ENCODE data around the gene MPRIP. TPM values are rescaled to one million over a fixed set of nuclear protein-coding genes. Genes with fewer than 3 reads are reported as not detected.

MPRIP gene
- total and polyA plus RNA-seq, 4 donors: 121 to 342 (median 175) TPM

DNA sequence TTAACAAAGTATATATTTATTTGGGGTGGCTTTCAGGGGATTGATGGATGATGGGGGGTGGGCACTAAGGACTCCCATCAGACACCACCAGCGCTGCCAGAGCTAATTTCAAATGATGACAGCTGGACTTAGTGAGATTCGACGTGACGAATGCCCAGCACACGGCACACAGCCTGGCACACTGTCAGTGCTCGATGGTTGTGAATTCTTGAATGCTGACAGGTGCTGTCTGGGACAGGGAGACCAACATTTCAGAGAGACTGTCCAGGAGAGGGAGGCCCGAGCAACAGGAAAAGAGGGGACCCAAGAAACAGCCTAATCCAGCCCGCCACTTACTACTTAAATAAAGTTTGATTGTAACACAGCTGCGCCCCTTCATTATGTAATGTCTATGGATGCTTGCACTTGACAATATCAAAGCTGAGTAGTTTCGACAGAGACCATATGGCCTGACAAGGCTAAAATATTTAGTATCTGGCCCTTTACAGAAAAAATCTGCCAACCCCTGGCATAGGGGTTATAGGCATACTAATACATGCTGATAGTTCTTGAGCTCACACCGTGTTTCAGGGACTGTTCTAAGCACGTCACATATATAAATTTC is 6.2 kb upstream of the MPRIP start:
- Histone ChIP-seq H3K4me1 (ENCODE audit: control insufficient read depth in 5 of 5, insufficient read depth in 5 of 5, low read length in 5 of 5) (peaks cover 0 to 52% (median 11%) of the 10 kb centered on the region in 5 donors), H3K27me3 (ENCODE audit: control insufficient read depth in 3 of 3, insufficient read depth in 3 of 3, low read length in 2 of 3) (no peaks in the 10 kb centered on the region), H3K36me3 (ENCODE audit: control insufficient read depth in 4 of 4, insufficient read depth in 4 of 4, low read length in 4 of 4) (no peaks in the 10 kb centered on the region), H3K27ac (ENCODE audit: low read depth in 1 of 2, low read length in 1 of 2) (peak overlapping the region in 1 of 2 donors; percentile 73), H3K9ac (ENCODE audit: insufficient read depth in 1 of 2, low read length in 2 of 2) (no peak overlapping the region), H3K4me3 (no peak overlapping the region), H3K9me3 (ENCODE audit: control insufficient read depth in 4 of 4, insufficient read depth in 3 of 4, low read length in 3 of 4) (no peaks in the 10 kb centered on the region)
- TF ChIP-seq, protein P1, sequence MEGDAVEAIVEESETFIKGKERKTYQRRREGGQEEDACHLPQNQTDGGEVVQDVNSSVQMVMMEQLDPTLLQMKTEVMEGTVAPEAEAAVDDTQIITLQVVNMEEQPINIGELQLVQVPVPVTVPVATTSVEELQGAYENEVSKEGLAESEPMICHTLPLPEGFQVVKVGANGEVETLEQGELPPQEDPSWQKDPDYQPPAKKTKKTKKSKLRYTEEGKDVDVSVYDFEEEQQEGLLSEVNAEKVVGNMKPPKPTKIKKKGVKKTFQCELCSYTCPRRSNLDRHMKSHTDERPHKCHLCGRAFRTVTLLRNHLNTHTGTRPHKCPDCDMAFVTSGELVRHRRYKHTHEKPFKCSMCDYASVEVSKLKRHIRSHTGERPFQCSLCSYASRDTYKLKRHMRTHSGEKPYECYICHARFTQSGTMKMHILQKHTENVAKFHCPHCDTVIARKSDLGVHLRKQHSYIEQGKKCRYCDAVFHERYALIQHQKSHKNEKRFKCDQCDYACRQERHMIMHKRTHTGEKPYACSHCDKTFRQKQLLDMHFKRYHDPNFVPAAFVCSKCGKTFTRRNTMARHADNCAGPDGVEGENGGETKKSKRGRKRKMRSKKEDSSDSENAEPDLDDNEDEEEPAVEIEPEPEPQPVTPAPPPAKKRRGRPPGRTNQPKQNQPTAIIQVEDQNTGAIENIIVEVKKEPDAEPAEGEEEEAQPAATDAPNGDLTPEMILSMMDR (IDR thresholded peaks at IDR 0.05; ENCODE audit: control extremely low read depth, extremely low read depth): no peak
- WGBS, 2 donors: 73 to 81% methylated on average over 12 of the region's 12 CpGs
- ATAC-seq (ENCODE audit: insufficient read depth, low FRiP score) (no peak), DNase-seq (peak; percentile 53 to 87 (median 85))

DNA sequence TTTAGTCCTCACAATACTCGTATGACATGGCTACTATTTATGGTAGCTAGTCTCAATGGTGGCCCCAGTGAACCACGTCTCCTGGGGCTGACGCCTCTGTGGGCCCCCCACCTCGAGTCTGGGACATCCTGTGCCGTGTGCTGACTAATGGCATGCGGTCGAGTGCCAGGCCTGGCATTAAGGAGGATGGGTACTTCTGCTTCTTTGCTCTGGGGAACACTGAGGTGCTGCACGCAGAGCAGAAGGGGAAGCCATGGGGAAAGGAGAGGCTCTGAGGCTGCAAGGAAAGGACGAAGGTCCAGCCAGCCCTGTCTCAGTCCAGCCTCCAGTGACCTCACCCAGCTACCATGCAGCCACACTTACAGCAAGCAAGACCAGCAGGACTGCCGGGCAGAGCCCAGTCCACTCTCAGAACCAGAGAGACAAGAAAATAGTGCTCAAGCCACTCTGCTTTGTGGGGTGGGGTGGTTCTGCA is 5.7 kb upstream of the MPRIP start:
- peak; percentile 29 for ATAC-seq (ENCODE audit: insufficient read depth, low FRiP score)
- H3K4me3 ChIP-seq: no peak overlapping the region
- DNase-seq: peak in 1 of 3 donors; percentile 35

DNA sequence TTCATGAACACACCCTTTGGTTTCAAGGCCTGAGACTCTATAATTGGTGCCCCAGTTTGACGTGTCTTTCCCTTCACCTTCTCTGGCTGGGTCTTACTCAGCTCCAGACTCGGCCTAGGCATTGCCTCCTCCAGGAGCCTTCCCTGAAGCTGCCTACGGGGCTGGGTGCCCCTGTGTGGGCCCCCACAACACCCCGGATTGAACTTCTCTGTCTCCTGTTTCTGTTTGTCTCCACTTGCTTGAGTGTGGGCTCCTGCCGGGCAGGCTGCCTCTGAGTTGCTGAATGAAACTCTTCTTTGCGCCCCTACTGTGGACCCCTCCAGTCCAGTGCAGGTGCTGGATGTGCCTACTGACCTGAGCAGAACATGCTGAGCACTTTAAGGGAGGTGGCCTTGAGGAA is 2.3 kb upstream of the MPRIP start:
- Histone ChIP-seq H3K9me3 (ENCODE audit: control insufficient read depth in 4 of 4, insufficient read depth in 3 of 4, low read length in 3 of 4) (no peaks in the 10 kb centered on the region), H3K9ac (ENCODE audit: insufficient read depth in 1 of 2, low read length in 2 of 2) (no peak overlapping the region), H3K27ac (ENCODE audit: low read depth in 1 of 2, low read length in 1 of 2) (no peak overlapping the region), H3K4me3 (no peak overlapping the region), H3K4me1 (ENCODE audit: control insufficient read depth in 5 of 5, insufficient read depth in 5 of 5, low read length in 5 of 5) (peaks cover 6 to 50% (median 10%) of the 10 kb centered on the region in 5 donors), H3K27me3 (ENCODE audit: control insufficient read depth in 3 of 3, insufficient read depth in 3 of 3, low read length in 2 of 3) (no peaks in the 10 kb centered on the region), H3K36me3 (ENCODE audit: control insufficient read depth in 4 of 4, insufficient read depth in 4 of 4, low read length in 4 of 4) (no peaks in the 10 kb centered on the region)
- 87 to 90% methylated on average over 6 of the region's 6 CpGs for WGBS, 2 donors
- ATAC-seq (ENCODE audit: insufficient read depth, low FRiP score): no peak
- TF ChIP-seq, protein P1 (IDR thresholded peaks at IDR 0.05; ENCODE audit: control extremely low read depth, extremely low read depth): no peak
- no peak for DNase-seq

More for the DNA sequence above, 5.7 kb upstream of the MPRIP start:
- Histone ChIP-seq H3K9me3 (ENCODE audit: control insufficient read depth in 4 of 4, insufficient read depth in 3 of 4, low read length in 3 of 4) (no peaks in the 10 kb centered on the region), H3K36me3 (ENCODE audit: control insufficient read depth in 4 of 4, insufficient read depth in 4 of 4, low read length in 4 of 4) (no peaks in the 10 kb centered on the region), H3K4me1 (ENCODE audit: control insufficient read depth in 5 of 5, insufficient read depth in 5 of 5, low read length in 5 of 5) (peaks cover 0 to 52% (median 15%) of the 10 kb centered on the region in 5 donors), H3K27ac (ENCODE audit: low read depth in 1 of 2, low read length in 1 of 2) (peak overlapping the region; percentile 68 to 84), H3K27me3 (ENCODE audit: control insufficient read depth in 3 of 3, insufficient read depth in 3 of 3, low read length in 2 of 3) (no peaks in the 10 kb centered on the region), H3K9ac (ENCODE audit: insufficient read depth in 1 of 2, low read length in 2 of 2) (no peak overlapping the region)
- TF ChIP-seq, protein P1 (IDR thresholded peaks at IDR 0.05; ENCODE audit: control extremely low read depth, extremely low read depth): no peak
- 26 to 43% methylated on average over 10 of the region's 10 CpGs for WGBS, 2 donors

Data from lung (tissue), 12 donors.